ENCODE results near the gene ATP10A. TPM values are rescaled to one million over a fixed set of nuclear protein-coding genes. Genes with fewer than 3 reads are reported as not detected.

The ATP10A gene
- total and polyA plus RNA-seq, 2 experiments from 2014 or later: 0.75 to 0.77 TPM

DNA sequence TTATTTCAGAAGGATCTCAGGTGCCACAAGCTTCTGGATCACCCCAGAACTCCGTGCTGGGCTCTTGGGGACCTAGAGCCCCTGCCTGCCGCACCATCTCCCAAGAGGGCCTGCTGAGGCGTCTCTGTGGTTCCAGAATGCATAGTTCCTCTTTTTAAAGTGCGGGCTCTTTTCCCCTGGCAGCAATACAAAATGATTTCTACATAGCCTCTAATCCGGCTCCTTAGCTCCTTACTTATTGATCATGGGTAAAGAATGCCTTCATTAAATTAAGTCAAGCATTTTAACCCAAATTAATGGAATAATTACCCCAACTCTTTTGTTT lies 121.9 kb downstream of the ATP10A start:
- no peaks in the 10 kb centered on the region for H4K20me1 ChIP-seq (ENCODE audit: insufficient read depth, poor library complexity, severe bottlenecking)
- H3K4me3 ChIP-seq: no peak overlapping the region
- H3K27ac ChIP-seq: no peak overlapping the region
- no peaks in the 10 kb centered on the region for H3K4me1 ChIP-seq (ENCODE audit: insufficient read depth)
- WGBS (ENCODE audit: low lambda C conversion rate, missing lambda C conversion rate): 94% methylated on average over 5 of the region's 5 CpGs
- H3K27me3 ChIP-seq: no peaks in the 10 kb centered on the region
- H3K9me3 ChIP-seq (ENCODE audit: low read depth): no peaks in the 10 kb centered on the region
- no peak for DNase-seq (ENCODE audit: low spot score)
- H2AFZ ChIP-seq: no peak overlapping the region
- no peak for TF ChIP-seq EZH2 (IDR thresholded peaks at IDR 0.05; ENCODE audit: borderline replicate concordance)
- TF ChIP-seq EZH2phosphoT487 (IDR thresholded peaks at IDR 0.05; ENCODE audit: low read depth, severe bottlenecking, unreplicated experiment): no peak
- TF ChIP-seq CTCF (IDR thresholded peaks at IDR 0.05; ENCODE audit: poor library complexity): no peak
- H3K9me2 ChIP-seq (replicated peaks; ENCODE audit: insufficient read depth): no peaks in the 10 kb centered on the region
- H3K4me2 ChIP-seq: no peak overlapping the region
- no peaks in the 10 kb centered on the region for H3K79me2 ChIP-seq
- no peaks in the 10 kb centered on the region for H3K36me3 ChIP-seq (replicated peaks; ENCODE audit: insufficient read depth, low read depth)

DNA sequence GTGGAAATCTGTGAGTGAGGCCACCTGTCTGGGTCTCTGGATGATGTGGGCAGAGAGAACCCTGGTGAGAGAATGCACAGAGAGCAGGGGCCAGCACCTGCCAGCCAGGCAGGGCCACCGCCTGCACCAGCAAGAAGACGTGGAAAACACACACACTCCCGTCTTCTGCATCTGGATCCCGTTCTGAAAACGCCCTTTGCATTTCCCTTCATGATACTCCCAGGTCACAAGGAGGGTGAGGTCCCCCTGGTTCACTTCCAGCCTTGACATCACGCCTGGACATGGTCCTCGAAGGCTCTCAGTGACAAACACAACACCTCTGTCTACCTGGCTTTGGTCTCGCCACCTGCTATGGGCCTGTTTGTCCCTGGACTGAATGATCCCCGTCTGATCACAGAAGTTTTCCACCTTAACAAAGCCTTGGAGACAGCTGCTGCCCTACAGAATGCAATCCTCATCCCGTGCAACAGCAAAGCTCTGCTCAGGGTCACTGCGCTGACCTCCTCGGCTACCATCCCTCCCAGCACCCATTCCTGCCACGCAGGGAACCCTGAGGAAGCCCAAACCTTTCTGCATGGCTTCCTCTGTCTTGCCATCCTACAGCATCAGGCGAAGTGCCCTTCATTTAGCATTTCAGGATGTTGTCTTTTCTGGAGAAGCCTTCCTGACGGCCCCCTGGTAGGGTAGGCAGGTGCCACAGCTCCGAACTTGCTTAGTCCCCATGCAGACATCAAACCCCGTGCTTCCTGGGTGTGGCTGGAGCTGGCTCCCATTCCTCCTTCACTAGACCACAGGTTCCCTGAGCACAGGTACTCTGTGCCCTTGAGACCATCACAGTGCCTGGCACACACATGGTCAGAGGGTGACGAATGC lies 122.5 kb downstream of the ATP10A start:
- no peaks in the 10 kb centered on the region for H3K36me3 ChIP-seq (replicated peaks; ENCODE audit: insufficient read depth, low read depth)
- WGBS (ENCODE audit: low lambda C conversion rate, missing lambda C conversion rate): 90% methylated on average over 18 of the region's 18 CpGs
- no peak overlapping the region for H3K27ac ChIP-seq
- H3K79me2 ChIP-seq: no peaks in the 10 kb centered on the region
- H3K4me3 ChIP-seq: no peak overlapping the region
- DNase-seq (ENCODE audit: low spot score): no peak
- H3K9me2 ChIP-seq (replicated peaks; ENCODE audit: insufficient read depth): no peaks in the 10 kb centered on the region
- no peaks in the 10 kb centered on the region for H4K20me1 ChIP-seq (ENCODE audit: insufficient read depth, poor library complexity, severe bottlenecking)
- H3K27me3 ChIP-seq: no peaks in the 10 kb centered on the region
- H3K4me2 ChIP-seq: no peak overlapping the region
- TF ChIP-seq CTCF (IDR thresholded peaks at IDR 0.05; ENCODE audit: poor library complexity): no peak
- H2AFZ ChIP-seq: no peak overlapping the region
- no peaks in the 10 kb centered on the region for H3K9me3 ChIP-seq (ENCODE audit: low read depth)
- no peaks in the 10 kb centered on the region for H3K4me1 ChIP-seq (ENCODE audit: insufficient read depth)

- Histone ChIP-seq H3K9me3 (ENCODE audit: low read depth) (no peaks in the 10 kb centered on the region), H3K4me3 (no peak overlapping the region), H4K20me1 (ENCODE audit: insufficient read depth, poor library complexity, severe bottlenecking) (no peaks in the 10 kb centered on the region), H3K27me3 (no peaks in the 10 kb centered on the region), H3K27ac (no peak overlapping the region), H2AFZ (no peak overlapping the region), H3K4me2 (no peak overlapping the region), H3K9me2 (replicated peaks; ENCODE audit: insufficient read depth) (no peaks in the 10 kb centered on the region), H3K36me3 (replicated peaks; ENCODE audit: insufficient read depth, low read depth) (no peaks in the 10 kb centered on the region), H3K79me2 (no peaks in the 10 kb centered on the region), H3K4me1 (ENCODE audit: insufficient read depth) (no peaks in the 10 kb centered on the region)
- TF ChIP-seq EZH2 (IDR thresholded peaks at IDR 0.05; ENCODE audit: borderline replicate concordance) (no peak), EZH2phosphoT487 (IDR thresholded peaks at IDR 0.05; ENCODE audit: low read depth, severe bottlenecking, unreplicated experiment) (no peak), CTCF (IDR thresholded peaks at IDR 0.05; ENCODE audit: poor library complexity) (peak; percentile 32)
- WGBS (ENCODE audit: low lambda C conversion rate, missing lambda C conversion rate): 77% methylated on average over 7 of the region's 7 CpGs
- peak; percentile 36 for DNase-seq (ENCODE audit: low spot score)
These were observed 123.4 kb downstream of the ATP10A start for GRCh38 chr15:25739687-25740121.
